Endodermal cell (in vitro differentiated cells): ENCODE measurements around the gene KRTAP15-1. TPM values are rescaled to one million over a fixed set of nuclear protein-coding genes. Genes with fewer than 3 reads are reported as not detected.

Source experiments
- DNase-seq: peaks from one replicate; pipeline ENCODE4 v3.0.0-alpha.2; 2017
- H3K27ac ChIP-seq: 2 replicates; pipeline ENCODE4 v1.5.1; 2013; ENCODE audit warnings: mild to moderate bottlenecking, low read depth, low read length, moderate library complexity
- H3K27me3 ChIP-seq: 2 replicates; pipeline ENCODE4 v1.6.1; 2013; ENCODE audit warnings: mild to moderate bottlenecking, low read length, moderate library complexity; ENCODE audit not compliant: insufficient read depth, control insufficient read depth, poor library complexity, severe bottlenecking
- H3K36me3 ChIP-seq: 2 replicates; pipeline ENCODE4 v1.7.0; 2013; ENCODE audit warnings: mild to moderate bottlenecking, low read length, moderate library complexity; ENCODE audit not compliant: control insufficient read depth, insufficient read depth
- H3K4me1 ChIP-seq: one replicate; pipeline ENCODE4 v1.7.0; 2013; ENCODE audit warnings: low read length; ENCODE audit not compliant: control insufficient read depth, insufficient read depth
- H3K4me3 ChIP-seq: 2 replicates; pipeline ENCODE4 v1.5.1; 2013; ENCODE audit warnings: mild to moderate bottlenecking, low read length, moderate library complexity
- H3K9ac ChIP-seq: 2 replicates; pipeline ENCODE4 v1.6.1; 2013; ENCODE audit warnings: mild to moderate bottlenecking, low read length, moderate library complexity; ENCODE audit not compliant: poor library complexity, severe bottlenecking; ENCODE audit errors: extremely low read depth
- H3K9me3 ChIP-seq: 2 replicates; pipeline ENCODE4 v1.6.1; 2013; ENCODE audit warnings: mild to moderate bottlenecking, low read length, moderate library complexity; ENCODE audit not compliant: control insufficient read depth
- H3K27ac Mint-ChIP-seq: 2 replicates; pipeline ENCODE4 v1.8.0; 2020; ENCODE audit warnings: mixed read lengths
- H3K27me3 Mint-ChIP-seq: 2 replicates; pipeline ENCODE4 v1.8.0; 2021; ENCODE audit warnings: mild to moderate bottlenecking, mixed read lengths; ENCODE audit not compliant: insufficient read depth
- H3K36me3 Mint-ChIP-seq: 2 replicates; pipeline ENCODE4 v1.8.0; 2020; ENCODE audit warnings: low read depth, mixed read lengths
- H3K4me1 Mint-ChIP-seq: 2 replicates; pipeline ENCODE4 v1.8.0; 2020; ENCODE audit warnings: mixed read lengths
- H3K4me3 Mint-ChIP-seq: 2 replicates; pipeline ENCODE4 v1.8.0; 2020; ENCODE audit warnings: mild to moderate bottlenecking, moderate library complexity, mixed read lengths
- H3K9me3 Mint-ChIP-seq: 2 replicates; pipeline ENCODE4 v1.8.0; 2020; ENCODE audit warnings: mild to moderate bottlenecking, mixed read lengths
- WGBS, 2 experiments: methylation state at CpG; one replicate each; pipeline versions ENCODE4 v1.1.5 to v1.1.7; 2013; ENCODE audit warnings: missing lambda C conversion rate in 2 of 2, mixed read lengths in 1 of 2; ENCODE audit not compliant: insufficient coverage in 1 of 2, insufficient read length in 1 of 2; 5-methylcytosine and 5-hydroxymethylcytosine counted together
- total RNA-seq, 2 donors: library from RNA; stranded (reverse); fragmentation: NEBNext Ultra II Directional in 1 of 2; extraction: Animal tissue kit (Norgen Biotek cat#: 25700) in 1 of 2; gene quantifications; 2 replicates in 1 of 2; 3 replicates in 1 of 2; pipeline ENCODE4 v1.2.1, GENCODE V29; 2021
- TF ChIP-seq, protein P1 (sequence below): fragments of 200-600 bp; sonication (generic); conservative IDR thresholded peaks from 2 replicates; pipeline ENCODE4 v1.5.0; 2021; ENCODE audit warnings: antibody characterized with exemption, mild to moderate bottlenecking

KRTAP15-1 gene
- total RNA-seq, 2 donors from 2014 or later = not detected

DNA sequence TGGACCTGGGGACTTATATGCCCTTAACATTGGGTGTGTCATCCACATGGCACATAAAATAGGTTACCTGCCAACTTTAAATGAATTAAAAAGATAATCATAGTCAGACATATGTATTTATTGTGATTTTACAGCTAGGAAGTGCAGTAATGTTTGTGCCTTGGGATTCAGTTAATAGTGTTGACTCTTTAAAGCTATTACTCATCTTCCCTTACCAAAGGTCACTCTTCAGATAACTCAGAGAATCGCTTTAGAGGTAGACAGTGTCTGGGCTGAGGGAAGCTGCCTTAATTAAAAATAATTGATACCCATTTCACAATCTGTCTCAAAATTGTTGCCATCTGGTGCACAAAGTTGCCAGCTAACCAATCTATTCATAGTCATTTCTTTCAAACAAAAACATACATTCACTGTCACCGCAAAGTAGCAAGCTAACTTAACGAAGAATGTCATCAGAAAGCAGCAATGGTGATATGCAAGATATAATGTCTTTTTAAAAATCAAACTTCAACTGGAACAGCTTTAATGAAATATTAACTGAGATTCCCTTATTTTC lies 3.0 kb upstream of the KRTAP15-1 start:
- H3K4me1 Mint-ChIP-seq = peaks cover 7% of the 10 kb centered on the region
- H3K27me3 Mint-ChIP-seq = no peaks in the 10 kb centered on the region
- no peak overlapping the region for H3K27ac ChIP-seq
- TF ChIP-seq, protein P1, sequence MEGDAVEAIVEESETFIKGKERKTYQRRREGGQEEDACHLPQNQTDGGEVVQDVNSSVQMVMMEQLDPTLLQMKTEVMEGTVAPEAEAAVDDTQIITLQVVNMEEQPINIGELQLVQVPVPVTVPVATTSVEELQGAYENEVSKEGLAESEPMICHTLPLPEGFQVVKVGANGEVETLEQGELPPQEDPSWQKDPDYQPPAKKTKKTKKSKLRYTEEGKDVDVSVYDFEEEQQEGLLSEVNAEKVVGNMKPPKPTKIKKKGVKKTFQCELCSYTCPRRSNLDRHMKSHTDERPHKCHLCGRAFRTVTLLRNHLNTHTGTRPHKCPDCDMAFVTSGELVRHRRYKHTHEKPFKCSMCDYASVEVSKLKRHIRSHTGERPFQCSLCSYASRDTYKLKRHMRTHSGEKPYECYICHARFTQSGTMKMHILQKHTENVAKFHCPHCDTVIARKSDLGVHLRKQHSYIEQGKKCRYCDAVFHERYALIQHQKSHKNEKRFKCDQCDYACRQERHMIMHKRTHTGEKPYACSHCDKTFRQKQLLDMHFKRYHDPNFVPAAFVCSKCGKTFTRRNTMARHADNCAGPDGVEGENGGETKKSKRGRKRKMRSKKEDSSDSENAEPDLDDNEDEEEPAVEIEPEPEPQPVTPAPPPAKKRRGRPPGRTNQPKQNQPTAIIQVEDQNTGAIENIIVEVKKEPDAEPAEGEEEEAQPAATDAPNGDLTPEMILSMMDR = no peak
- DNase-seq = no peak
- 96% methylated on average over 2 of the region's 3 CpGs; no CpG with 5 or more reads in 1 of the 2 experiments for WGBS, 2 experiments
- H3K4me1 ChIP-seq = no peaks in the 10 kb centered on the region
- H3K4me3 ChIP-seq = peak overlapping the region; percentile 25
- no peaks in the 10 kb centered on the region for H3K36me3 Mint-ChIP-seq
- H3K9me3 ChIP-seq = no peaks in the 10 kb centered on the region
- H3K27me3 ChIP-seq = no peaks in the 10 kb centered on the region
- no peak overlapping the region for H3K27ac Mint-ChIP-seq
- no peaks in the 10 kb centered on the region for H3K36me3 ChIP-seq
- no peak overlapping the region for H3K4me3 Mint-ChIP-seq
- H3K9me3 Mint-ChIP-seq = no peaks in the 10 kb centered on the region
- no peak overlapping the region for H3K9ac ChIP-seq

DNA sequence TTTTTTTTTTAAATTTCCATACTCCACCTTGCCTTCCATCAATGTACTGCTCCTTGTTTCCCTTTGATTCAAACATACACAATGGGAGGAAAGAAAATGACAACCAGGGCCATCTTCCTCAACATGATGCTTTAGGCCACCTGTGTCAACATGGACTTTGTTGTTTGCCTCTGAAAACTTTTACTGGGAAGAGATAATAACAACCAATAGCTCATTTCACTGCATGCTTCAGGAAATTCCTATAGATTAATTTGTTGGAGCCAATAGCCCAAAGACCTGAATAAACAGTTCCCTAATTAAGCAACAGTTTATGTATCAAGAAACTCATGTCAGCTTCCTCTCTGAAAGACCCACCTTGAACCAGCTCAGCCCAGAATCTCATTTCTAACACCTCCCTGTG lies 3.2 kb downstream of the KRTAP15-1 start:
- H3K27ac ChIP-seq = no peak overlapping the region
- Mint-ChIP-seq H3K27me3 (no peaks in the 10 kb centered on the region), H3K9me3 (no peaks in the 10 kb centered on the region), H3K4me3 (no peak overlapping the region), H3K36me3 (no peaks in the 10 kb centered on the region), H3K4me1 (peaks cover 12% of the 10 kb centered on the region), H3K27ac (no peak overlapping the region)
- no peak overlapping the region for H3K9ac ChIP-seq
- no peaks in the 10 kb centered on the region for H3K27me3 ChIP-seq
- no peaks in the 10 kb centered on the region for H3K36me3 ChIP-seq
- DNase-seq = no peak
- H3K9me3 ChIP-seq = no peaks in the 10 kb centered on the region
- TF ChIP-seq, protein P1 = no peak
- H3K4me3 ChIP-seq = no peak overlapping the region
- no peaks in the 10 kb centered on the region for H3K4me1 ChIP-seq

DNA sequence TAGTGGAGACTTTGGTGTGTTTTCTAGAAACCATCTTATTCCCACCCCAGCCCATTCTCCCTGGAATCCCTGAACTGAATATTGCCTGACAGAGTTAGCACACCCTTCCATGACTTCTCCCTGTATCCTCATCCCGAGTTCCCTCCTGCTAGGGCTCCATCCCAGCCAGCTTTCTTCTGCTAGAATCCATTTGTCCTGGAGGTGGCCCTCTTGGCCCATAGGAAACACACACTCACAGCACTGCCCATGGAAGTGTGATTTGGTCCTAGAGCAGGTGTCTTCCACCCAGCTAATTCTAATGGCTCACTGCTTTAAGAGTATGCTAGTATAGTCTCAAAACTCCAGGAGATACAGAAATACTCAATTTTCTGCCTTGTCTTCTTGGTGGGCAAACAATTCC lies 4.1 kb downstream of the KRTAP15-1 start:
- Histone ChIP-seq H3K4me3 (no peak overlapping the region), H3K36me3 (no peaks in the 10 kb centered on the region), H3K27me3 (no peaks in the 10 kb centered on the region), H3K9me3 (no peaks in the 10 kb centered on the region), H3K9ac (no peak overlapping the region), H3K4me1 (no peaks in the 10 kb centered on the region), H3K27ac (no peak overlapping the region)
- 68% methylated on average over 1 of the region's 1 CpG; no CpG with 5 or more reads in 1 of the 2 experiments for WGBS, 2 experiments
- H3K4me3 Mint-ChIP-seq = no peak overlapping the region
- no peaks in the 10 kb centered on the region for H3K27me3 Mint-ChIP-seq
- peak; percentile 64 for DNase-seq
- peaks cover 12% of the 10 kb centered on the region for H3K4me1 Mint-ChIP-seq
- no peaks in the 10 kb centered on the region for H3K9me3 Mint-ChIP-seq
- H3K36me3 Mint-ChIP-seq = no peaks in the 10 kb centered on the region
- TF ChIP-seq, protein P1 = peak; percentile 61
- H3K27ac Mint-ChIP-seq = no peak overlapping the region
